ENCODE data around the gene RABGGTA.
A peak's percentile ranks its signal among the peaks of the same experiment; 100 is the strongest.
"Not testable (repeated sequence)": the region's sequence is repeated elsewhere in the genome, so short reads cannot be mapped to it uniquely, and the experiment has no call there.

Gene RABGGTA

GRCh38 chr14:24219521-24219920 is 51.9 kb downstream of the RABGGTA start:
- H3K27me3 Mint-ChIP-seq (ENCODE audit: low read depth), result no peaks in the 10 kb centered on the region
- no peaks in the 10 kb centered on the region for H3K9me3 Mint-ChIP-seq
- peaks cover 9% of the 10 kb centered on the region for H3K36me3 Mint-ChIP-seq (ENCODE audit: low read depth)
- H3K4me1 Mint-ChIP-seq (ENCODE audit: low read depth), result peaks cover 21% of the 10 kb centered on the region
- no peak overlapping the region for H3K4me3 Mint-ChIP-seq
- H3K27ac Mint-ChIP-seq, result no peak overlapping the region

- H3K27me3 Mint-ChIP-seq (ENCODE audit: low read depth), result no peaks in the 10 kb centered on the region
- peaks cover 7% of the 10 kb centered on the region for H3K36me3 Mint-ChIP-seq (ENCODE audit: low read depth)
- H3K9me3 Mint-ChIP-seq, result no peaks in the 10 kb centered on the region
- no peak overlapping the region for H3K27ac Mint-ChIP-seq
- no peak overlapping the region for H3K4me3 Mint-ChIP-seq
- peaks cover 24% of the 10 kb centered on the region for H3K4me1 Mint-ChIP-seq (ENCODE audit: low read depth)
Measured at GRCh38 chr14:24219080-24219479, 52.3 kb downstream of the RABGGTA start.

DNA sequence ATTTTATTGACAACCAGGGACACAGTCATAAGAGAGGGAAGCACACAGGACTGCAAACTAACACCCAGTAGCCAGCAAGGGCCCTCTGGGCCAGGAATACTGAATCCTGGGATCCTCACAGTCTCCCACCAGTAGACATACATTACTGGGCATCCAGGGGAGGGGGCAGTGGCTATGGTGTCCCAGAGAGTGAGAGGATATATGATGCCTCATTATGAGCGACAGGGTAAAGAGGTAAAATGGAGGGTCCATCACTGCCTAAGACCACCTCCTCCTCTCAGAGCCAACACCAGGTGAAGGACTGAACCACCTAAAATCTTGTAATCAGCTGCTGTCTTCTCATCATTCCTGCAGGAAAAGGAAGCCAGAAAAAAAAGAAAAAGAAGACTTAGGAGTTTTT is 54.5 kb downstream of the RABGGTA start:
- not testable (repeated sequence) for H3K27me3 Mint-ChIP-seq (ENCODE audit: low read depth); H3K9me3 Mint-ChIP-seq; H3K4me3 Mint-ChIP-seq
- Mint-ChIP-seq H3K36me3 (ENCODE audit: low read depth) (peaks cover 12% of the 10 kb centered on the region), H3K4me1 (ENCODE audit: low read depth) (peaks cover 35% of the 10 kb centered on the region), H3K27ac (peak overlapping the region; percentile 39)

GRCh38 chr14:24216345-24216699 is 55.1 kb downstream of the RABGGTA start:
- Mint-ChIP-seq H3K4me3 (peak overlapping the region; percentile 95), H3K4me1 (ENCODE audit: low read depth) (peaks cover 39% of the 10 kb centered on the region), H3K36me3 (ENCODE audit: low read depth) (peaks cover 17% of the 10 kb centered on the region), H3K9me3 (no peaks in the 10 kb centered on the region), H3K27ac (peak overlapping the region; percentile 99), H3K27me3 (ENCODE audit: low read depth) (no peaks in the 10 kb centered on the region)

Measured in T-helper 1 cell treated with Interleukin-12 subunit alpha and Interleukin-12 subunit beta and Interleukin-4 antibody, amounts not matched to agents 30 μg/mL and 1 μg/mL, for 36 hours (primary cell).